Neural crest cell (in vitro differentiated cells): ENCODE data around the gene MRPL42. TPM values are rescaled to one million over a fixed set of nuclear protein-coding genes. Genes with fewer than 3 reads are reported as not detected.

ENCODE experiments used
- DNase-seq: peaks from one replicate; pipeline ENCODE4 v3.0.0; 2021; ENCODE audit warnings: low read depth, mixed read lengths, low spot score
- H3K27ac Mint-ChIP-seq: one replicate; pipeline ENCODE4 v1.8.0; 2021; ENCODE audit warnings: mild to moderate bottlenecking, mixed read lengths; ENCODE audit not compliant: unreplicated experiment
- H3K27me3 Mint-ChIP-seq: 2 replicates; pipeline ENCODE4 v1.8.0; 2021; ENCODE audit warnings: low read depth, mild to moderate bottlenecking, mixed read lengths
- H3K36me3 Mint-ChIP-seq: 2 replicates; pipeline ENCODE4 v1.8.0; 2021; ENCODE audit warnings: low read depth, mild to moderate bottlenecking, mixed read lengths
- H3K4me1 Mint-ChIP-seq: 2 replicates; pipeline ENCODE4 v1.8.0; 2021; ENCODE audit warnings: mixed read lengths
- H3K4me3 Mint-ChIP-seq: one replicate; pipeline ENCODE4 v1.8.0; 2021; ENCODE audit warnings: mild to moderate bottlenecking, mixed read lengths
- H3K9me3 Mint-ChIP-seq: 2 replicates; pipeline ENCODE4 v1.8.0; 2021; ENCODE audit warnings: mixed read lengths
- CTCF ChIP-seq: fragments of 200-600 bp; sonication (generic); conservative IDR thresholded peaks from 2 replicates; pipeline ENCODE4 v1.5.0; 2021; ENCODE audit warnings: antibody characterized with exemption, mild to moderate bottlenecking
- total RNA-seq: library from RNA; stranded (reverse); gene quantifications from 2 replicates; pipeline ENCODE4 v1.2.1, GENCODE V29; 2021

The MRPL42 gene
- total RNA-seq, 1 donor from 2014 or later: 117 TPM

DNA sequence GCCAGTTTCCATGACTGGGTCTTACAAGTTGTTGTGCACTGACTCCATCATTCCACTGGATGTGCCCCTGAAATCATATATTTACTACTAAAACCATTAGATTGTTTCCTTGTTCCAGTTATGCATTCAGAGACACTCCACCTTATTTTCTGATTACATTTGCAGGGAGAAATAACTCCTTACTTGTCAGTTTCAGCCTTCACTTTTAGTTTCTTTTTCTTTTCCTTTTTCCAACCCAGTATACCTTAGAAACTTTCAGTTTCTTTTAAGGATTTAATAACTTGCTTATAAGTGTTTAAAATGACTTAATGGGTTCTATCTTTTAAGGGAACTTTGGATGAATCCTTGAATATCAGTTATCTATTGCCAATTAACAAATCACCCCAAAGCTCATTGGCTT lies 39.9 kb downstream of the MRPL42 start:
- Mint-ChIP-seq H3K9me3 (no peaks in the 10 kb centered on the region), H3K4me3 (no peak overlapping the region), H3K27me3 (no peaks in the 10 kb centered on the region), H3K27ac (no peak overlapping the region), H3K4me1 (no peaks in the 10 kb centered on the region), H3K36me3 (peaks cover 13% of the 10 kb centered on the region)
- no peak for DNase-seq
- TF ChIP-seq CTCF: no peak

- DNase-seq: no peak
- Mint-ChIP-seq H3K4me3 (no peak overlapping the region), H3K27me3 (no peaks in the 10 kb centered on the region), H3K27ac (no peak overlapping the region), H3K4me1 (no peaks in the 10 kb centered on the region), H3K9me3 (no peaks in the 10 kb centered on the region), H3K36me3 (peaks cover 9% of the 10 kb centered on the region)
- no peak for TF ChIP-seq CTCF
Observed at GRCh38 chr12:93509506-93509905, 42.2 kb downstream of the MRPL42 start.

- Mint-ChIP-seq H3K27me3 (no peaks in the 10 kb centered on the region), H3K4me1 (no peaks in the 10 kb centered on the region), H3K4me3 (no peak overlapping the region), H3K36me3 (peaks cover 4% of the 10 kb centered on the region), H3K9me3 (no peaks in the 10 kb centered on the region), H3K27ac (no peak overlapping the region)
- DNase-seq: no peak
- TF ChIP-seq CTCF: no peak
Observed at GRCh38 chr12:93514853-93515252, 47.5 kb downstream of the MRPL42 start.

- no peak overlapping the region for H3K27ac Mint-ChIP-seq
- no peak for TF ChIP-seq CTCF
- no peaks in the 10 kb centered on the region for H3K36me3 Mint-ChIP-seq
- H3K27me3 Mint-ChIP-seq: no peaks in the 10 kb centered on the region
- no peak for DNase-seq
- H3K4me3 Mint-ChIP-seq: no peak overlapping the region
- H3K9me3 Mint-ChIP-seq: no peaks in the 10 kb centered on the region
- no peaks in the 10 kb centered on the region for H3K4me1 Mint-ChIP-seq
Observed at GRCh38 chr12:93518725-93519124, 51.4 kb downstream of the MRPL42 start.

- H3K4me3 Mint-ChIP-seq: no peak overlapping the region
- no peak for TF ChIP-seq CTCF
- H3K36me3 Mint-ChIP-seq: no peaks in the 10 kb centered on the region
- no peak overlapping the region for H3K27ac Mint-ChIP-seq
- H3K27me3 Mint-ChIP-seq: no peaks in the 10 kb centered on the region
- H3K9me3 Mint-ChIP-seq: no peaks in the 10 kb centered on the region
- H3K4me1 Mint-ChIP-seq: no peaks in the 10 kb centered on the region
- no peak for DNase-seq
Observed at GRCh38 chr12:93519859-93520258, 52.5 kb downstream of the MRPL42 start.

DNA sequence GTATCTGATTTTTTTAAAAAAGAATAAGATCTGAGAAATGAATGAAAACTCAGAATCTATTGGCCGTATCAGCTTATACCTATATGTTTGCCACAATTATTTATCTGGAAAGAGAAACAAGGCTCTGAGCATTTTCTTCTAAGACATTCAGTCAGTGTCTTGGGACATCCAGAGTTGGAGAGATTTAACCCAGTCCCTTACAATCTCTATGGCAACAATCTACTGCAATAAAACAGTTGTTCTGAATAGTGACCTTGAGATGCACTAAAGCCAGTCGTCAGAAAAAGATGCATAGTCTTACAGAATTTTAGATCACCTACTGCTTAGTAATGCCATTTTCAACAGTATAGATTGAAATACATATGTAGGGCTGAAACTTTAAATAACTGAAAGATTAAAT lies 53.1 kb downstream of the MRPL42 start:
- Mint-ChIP-seq H3K27me3 (no peaks in the 10 kb centered on the region), H3K36me3 (no peaks in the 10 kb centered on the region), H3K27ac (no peak overlapping the region), H3K9me3 (no peaks in the 10 kb centered on the region), H3K4me3 (no peak overlapping the region), H3K4me1 (no peaks in the 10 kb centered on the region)
- DNase-seq: no peak
- no peak for TF ChIP-seq CTCF
